SK-N-SH treated with all-trans-retinoic acid at 6 μM for 48 hours (cell line): ENCODE data around the gene NLRX1.

Source experiments
- BACH2 ChIP-seq: fragments of 250-450 bp; sonication (Bioruptor Pico); IDR thresholded peaks from 2 replicates; pipeline ENCODE4 v1.9.0; 2021; ENCODE audit warnings: mild to moderate bottlenecking, borderline replicate concordance
- CREB5 ChIP-seq: fragments of 250-450 bp; sonication (Bioruptor Pico); IDR thresholded peaks from 2 replicates; pipeline ENCODE4 v1.5.1; 2020; ENCODE audit warnings: low read depth, mild to moderate bottlenecking, moderate library complexity
- CSDC2 ChIP-seq: fragments of 250-450 bp; sonication (Bioruptor Pico); IDR thresholded peaks from 2 replicates; pipeline ENCODE4 v1.5.0; 2020; ENCODE audit warnings: mild to moderate bottlenecking, moderate library complexity
- ESRRG ChIP-seq: fragments of 250-450 bp; sonication (Bioruptor Pico); IDR thresholded peaks from 2 replicates; pipeline ENCODE4 v1.6.1; 2021; ENCODE audit warnings: mild to moderate bottlenecking
- OSR1 ChIP-seq: fragments of 250-450 bp; sonication (Bioruptor Pico); IDR thresholded peaks from 2 replicates; pipeline ENCODE4 v1.8.0; 2022; ENCODE audit warnings: moderate library complexity, mild to moderate bottlenecking, inconsistent platforms
- PATZ1 ChIP-seq: fragments of 250-450 bp; sonication (Bioruptor Pico); IDR thresholded peaks from 2 replicates; pipeline ENCODE4 v1.8.0; 2020; ENCODE audit warnings: mild to moderate bottlenecking, moderate library complexity, borderline replicate concordance
- POU6F1 ChIP-seq: fragments of 250-450 bp; sonication (Bioruptor Pico); IDR thresholded peaks from 2 replicates; pipeline ENCODE4 v1.8.0; 2021; ENCODE audit warnings: low read depth, mild to moderate bottlenecking, moderate library complexity, borderline replicate concordance
- RARB ChIP-seq: fragments of 250-450 bp; sonication (Bioruptor Pico); IDR thresholded peaks from 2 replicates; pipeline ENCODE4 v1.8.0; 2021; ENCODE audit warnings: mild to moderate bottlenecking, moderate library complexity
- SNAI2 ChIP-seq: fragments of 250-450 bp; sonication (Bioruptor Pico); IDR thresholded peaks from 2 replicates; pipeline ENCODE4 v1.5.0; 2020; ENCODE audit warnings: mild to moderate bottlenecking, moderate library complexity
- TOX ChIP-seq: fragments of 250-450 bp; sonication (Bioruptor Pico); IDR thresholded peaks from 2 replicates; pipeline ENCODE4 v1.8.0; 2021; ENCODE audit warnings: mild to moderate bottlenecking, moderate library complexity, borderline replicate concordance
- TSHZ2 ChIP-seq: fragments of 250-450 bp; sonication (Bioruptor Pico); IDR thresholded peaks from 2 replicates; pipeline ENCODE4 v1.5.0; 2020; ENCODE audit warnings: mild to moderate bottlenecking, moderate library complexity
- ZFP3 ChIP-seq: fragments of 250-450 bp; sonication (Bioruptor Pico); IDR thresholded peaks from 2 replicates; pipeline ENCODE4 v1.5.0; 2020; ENCODE audit warnings: mild to moderate bottlenecking, moderate library complexity
- ZNF565 ChIP-seq: fragments of 450-650 bp; formaldehyde crosslinking; conservative IDR thresholded peaks from 2 replicates; pipeline ENCODE4 v1.5.0; 2020; ENCODE audit warnings: low read depth, mild to moderate bottlenecking, moderate library complexity

GRCh38 chr11:119125821-119126220 lies 42.7 kb upstream of the NLRX1 start:
- TF ChIP-seq TOX (CRISPR knock-in tag) (no peak), ZFP3 (CRISPR knock-in tag) (no peak), POU6F1 (CRISPR knock-in tag) (no peak), BACH2 (CRISPR knock-in tag) (no peak), CSDC2 (CRISPR knock-in tag) (no peak), PATZ1 (CRISPR knock-in tag) (no peak), ESRRG (CRISPR knock-in tag) (no peak), TSHZ2 (CRISPR knock-in tag) (no peak), CREB5 (CRISPR knock-in tag) (no peak), OSR1 (CRISPR knock-in tag) (no peak), SNAI2 (CRISPR knock-in tag) (no peak), RARB (CRISPR knock-in tag) (no peak), ZNF565 (no peak)
